ENCODE measurements around the gene TAF1C. TPM values are rescaled to one million over a fixed set of nuclear protein-coding genes. Genes with fewer than 3 reads are reported as not detected.
"Not testable (repeated sequence)": the region's sequence is repeated elsewhere in the genome, so short reads cannot be mapped to it uniquely, and the experiment has no call there.

Gene TAF1C
- total RNA-seq, 3 donors from 2014 or later (not counting 1 experiment from before 2014, with no cell fraction given) = 89.0 to 97.7 (median 91.9) TPM

GRCh38 chr16:84207251-84207650 is 20.4 kb upstream of the TAF1C start:
- ATAC-seq (no peak), DNase-seq (no peak)
- H3K4me3 Mint-ChIP-seq = no peak overlapping the region
- intact Hi-C loops (cut with micrococcal nuclease) = no loop called here
- Histone ChIP-seq H3K4me1 (ENCODE audit: control insufficient read depth, insufficient read depth, low read length) (no peaks in the 10 kb centered on the region), H3K36me3 (ENCODE audit: control insufficient read depth, insufficient read depth, low read length) (no peaks in the 10 kb centered on the region), H3K27ac (ENCODE audit: low read length) (no peak overlapping the region), H3K4me3 (ENCODE audit: low read length) (no peak overlapping the region), H3K27me3 (ENCODE audit: control insufficient read depth, insufficient read depth, low read length) (no peaks in the 10 kb centered on the region), H3K9me3 (ENCODE audit: control insufficient read depth, insufficient read depth, low read length) (no peaks in the 10 kb centered on the region)
- no peak for TF ChIP-seq CTCF (IDR thresholded peaks at IDR 0.05)
- no peaks in the 10 kb centered on the region for H3K9me3 Mint-ChIP-seq
- peaks cover 0 to 10% of the 10 kb centered on the region in 2 donors for H3K27me3 Mint-ChIP-seq (ENCODE audit: low read depth in 2 of 2)
- no peaks in the 10 kb centered on the region for H3K36me3 Mint-ChIP-seq
- no peaks in the 10 kb centered on the region for H3K4me1 Mint-ChIP-seq
- no peak overlapping the region for H3K27ac Mint-ChIP-seq
- 87% methylated on average over 6 of the region's 6 CpGs for WGBS (ENCODE audit: insufficient coverage)

GRCh38 chr16:84205976-84206691 is 19.3 kb upstream of the TAF1C start:
- Mint-ChIP-seq H3K4me3 (no peak overlapping the region), H3K36me3 (no peaks in the 10 kb centered on the region), H3K4me1 (no peaks in the 10 kb centered on the region), H3K27ac (no peak overlapping the region), H3K27me3 (ENCODE audit: low read depth in 2 of 2) (peaks cover 0 to 10% of the 10 kb centered on the region in 2 donors), H3K9me3 (no peaks in the 10 kb centered on the region)
- DNase-seq (no peak), ATAC-seq (no peak)
- Histone ChIP-seq H3K4me1 (ENCODE audit: control insufficient read depth, insufficient read depth, low read length) (no peaks in the 10 kb centered on the region), H3K4me3 (ENCODE audit: low read length) (no peak overlapping the region), H3K27ac (ENCODE audit: low read length) (no peak overlapping the region), H3K9me3 (ENCODE audit: control insufficient read depth, insufficient read depth, low read length) (no peaks in the 10 kb centered on the region), H3K27me3 (ENCODE audit: control insufficient read depth, insufficient read depth, low read length) (no peaks in the 10 kb centered on the region), H3K36me3 (ENCODE audit: control insufficient read depth, insufficient read depth, low read length) (no peaks in the 10 kb centered on the region)
- 89% methylated on average over 18 of the region's 18 CpGs for WGBS (ENCODE audit: insufficient coverage)
- intact Hi-C loops (cut with micrococcal nuclease) = no loop called here
- no peak for TF ChIP-seq CTCF (IDR thresholded peaks at IDR 0.05)

GRCh38 chr16:84205123-84205522 is 18.3 kb upstream of the TAF1C start:
- H3K27ac ChIP-seq (ENCODE audit: low read length); H3K4me3 ChIP-seq (ENCODE audit: low read length); H3K9me3 Mint-ChIP-seq; H3K4me1 ChIP-seq (ENCODE audit: control insufficient read depth, insufficient read depth, low read length); intact Hi-C loops (cut with micrococcal nuclease); DNase-seq; H3K4me1 Mint-ChIP-seq; H3K4me3 Mint-ChIP-seq; H3K36me3 ChIP-seq (ENCODE audit: control insufficient read depth, insufficient read depth, low read length); H3K9me3 ChIP-seq (ENCODE audit: control insufficient read depth, insufficient read depth, low read length); H3K27me3 Mint-ChIP-seq (ENCODE audit: low read depth in 2 of 2); H3K36me3 Mint-ChIP-seq; ATAC-seq; H3K27ac Mint-ChIP-seq; H3K27me3 ChIP-seq (ENCODE audit: control insufficient read depth, insufficient read depth, low read length): not testable (repeated sequence)
- WGBS (ENCODE audit: insufficient coverage) = 91% methylated on average over 6 of the region's 6 CpGs

- H3K36me3 Mint-ChIP-seq; H3K36me3 ChIP-seq (ENCODE audit: control insufficient read depth, insufficient read depth, low read length); DNase-seq; H3K4me3 ChIP-seq (ENCODE audit: low read length); H3K27ac ChIP-seq (ENCODE audit: low read length); H3K4me1 ChIP-seq (ENCODE audit: control insufficient read depth, insufficient read depth, low read length); H3K4me3 Mint-ChIP-seq; ATAC-seq; H3K27me3 ChIP-seq (ENCODE audit: control insufficient read depth, insufficient read depth, low read length); intact Hi-C loops (cut with micrococcal nuclease); H3K9me3 ChIP-seq (ENCODE audit: control insufficient read depth, insufficient read depth, low read length); H3K9me3 Mint-ChIP-seq; H3K27ac Mint-ChIP-seq; H3K4me1 Mint-ChIP-seq; H3K27me3 Mint-ChIP-seq (ENCODE audit: low read depth in 2 of 2): not testable (repeated sequence)
- WGBS (ENCODE audit: insufficient coverage) = 87% methylated on average over 26 of the region's 26 CpGs
These were observed 17.7 kb upstream of the TAF1C start for GRCh38 chr16:84204551-84204950.

Data from natural killer cell (primary cell).